Esophagus muscularis mucosa (tissue), 4 donors: Measurements from ENCODE around the gene ATP2B2.

ENCODE experiments used
- EP300 ChIP-seq: sonication (generic); formaldehyde crosslinking; IDR thresholded peaks from one replicate; pipeline ENCODE4 v1.6.1; 2017; ENCODE audit warnings: antibody characterized with exemption
- POLR2A ChIP-seq: fragments of 450-650 bp; IDR thresholded peaks from one replicate; pipeline ENCODE4 v1.6.1; 2017; ENCODE audit warnings: antibody characterized with exemption, moderate library complexity, mild to moderate bottlenecking, low read depth
- TF ChIP-seq, protein P1 (sequence below), 3 experiments: fragments of 200-600 bp in 2 of 3; fragments of 450-650 bp in 1 of 3; sonication (generic) in 2 of 3; IDR thresholded peaks; one replicate each; pipeline ENCODE4 v1.5.1; 2017 to 2019; ENCODE audit warnings: antibody characterized with exemption in 3 of 3, mild to moderate bottlenecking in 2 of 3, moderate library complexity in 1 of 3

- no peak for TF ChIP-seq EP300
- TF ChIP-seq, protein P1, sequence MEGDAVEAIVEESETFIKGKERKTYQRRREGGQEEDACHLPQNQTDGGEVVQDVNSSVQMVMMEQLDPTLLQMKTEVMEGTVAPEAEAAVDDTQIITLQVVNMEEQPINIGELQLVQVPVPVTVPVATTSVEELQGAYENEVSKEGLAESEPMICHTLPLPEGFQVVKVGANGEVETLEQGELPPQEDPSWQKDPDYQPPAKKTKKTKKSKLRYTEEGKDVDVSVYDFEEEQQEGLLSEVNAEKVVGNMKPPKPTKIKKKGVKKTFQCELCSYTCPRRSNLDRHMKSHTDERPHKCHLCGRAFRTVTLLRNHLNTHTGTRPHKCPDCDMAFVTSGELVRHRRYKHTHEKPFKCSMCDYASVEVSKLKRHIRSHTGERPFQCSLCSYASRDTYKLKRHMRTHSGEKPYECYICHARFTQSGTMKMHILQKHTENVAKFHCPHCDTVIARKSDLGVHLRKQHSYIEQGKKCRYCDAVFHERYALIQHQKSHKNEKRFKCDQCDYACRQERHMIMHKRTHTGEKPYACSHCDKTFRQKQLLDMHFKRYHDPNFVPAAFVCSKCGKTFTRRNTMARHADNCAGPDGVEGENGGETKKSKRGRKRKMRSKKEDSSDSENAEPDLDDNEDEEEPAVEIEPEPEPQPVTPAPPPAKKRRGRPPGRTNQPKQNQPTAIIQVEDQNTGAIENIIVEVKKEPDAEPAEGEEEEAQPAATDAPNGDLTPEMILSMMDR (IDR thresholded peaks at IDR 0.05): no peak
- TF ChIP-seq POLR2A: no peak
Measured at GRCh38 chr3:10401990-10402761, 103.2 kb downstream of the ATP2B2 start.
